Measurements from ENCODE around the gene ERC2.

DNA sequence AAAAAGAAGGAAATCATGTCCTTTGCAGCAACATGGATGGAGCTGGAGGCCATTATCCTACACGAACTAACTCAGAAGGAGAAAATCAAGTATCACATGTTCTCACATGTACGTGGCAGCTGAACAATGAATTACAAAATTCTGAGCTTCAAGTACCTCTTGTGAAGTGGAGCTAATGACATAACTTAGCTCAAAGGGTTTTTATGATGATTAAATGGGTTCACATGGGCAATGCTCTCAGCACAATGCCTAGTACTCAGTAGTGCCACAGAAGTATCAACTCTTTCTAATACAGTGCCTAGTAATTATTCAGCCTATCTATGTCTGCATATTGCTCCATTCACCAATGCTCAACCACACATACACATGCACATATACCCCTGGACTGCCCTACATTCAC is 573.7 kb downstream of the ERC2 start:
- TF ChIP-seq, protein P1, sequence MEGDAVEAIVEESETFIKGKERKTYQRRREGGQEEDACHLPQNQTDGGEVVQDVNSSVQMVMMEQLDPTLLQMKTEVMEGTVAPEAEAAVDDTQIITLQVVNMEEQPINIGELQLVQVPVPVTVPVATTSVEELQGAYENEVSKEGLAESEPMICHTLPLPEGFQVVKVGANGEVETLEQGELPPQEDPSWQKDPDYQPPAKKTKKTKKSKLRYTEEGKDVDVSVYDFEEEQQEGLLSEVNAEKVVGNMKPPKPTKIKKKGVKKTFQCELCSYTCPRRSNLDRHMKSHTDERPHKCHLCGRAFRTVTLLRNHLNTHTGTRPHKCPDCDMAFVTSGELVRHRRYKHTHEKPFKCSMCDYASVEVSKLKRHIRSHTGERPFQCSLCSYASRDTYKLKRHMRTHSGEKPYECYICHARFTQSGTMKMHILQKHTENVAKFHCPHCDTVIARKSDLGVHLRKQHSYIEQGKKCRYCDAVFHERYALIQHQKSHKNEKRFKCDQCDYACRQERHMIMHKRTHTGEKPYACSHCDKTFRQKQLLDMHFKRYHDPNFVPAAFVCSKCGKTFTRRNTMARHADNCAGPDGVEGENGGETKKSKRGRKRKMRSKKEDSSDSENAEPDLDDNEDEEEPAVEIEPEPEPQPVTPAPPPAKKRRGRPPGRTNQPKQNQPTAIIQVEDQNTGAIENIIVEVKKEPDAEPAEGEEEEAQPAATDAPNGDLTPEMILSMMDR (IDR thresholded peaks at IDR 0.05) = no peak
- no peak for TF ChIP-seq ZFX (IDR thresholded peaks at IDR 0.05; ENCODE audit: borderline replicate concordance)

Data from 22Rv1 (cell line).